ENCODE measurements around the gene ZMYND11.
"Not testable (repeated sequence)": the region's sequence is repeated elsewhere in the genome, so short reads cannot be mapped to it uniquely, and the experiment has no call there.

Gene ZMYND11

GRCh38 chr10:185571-185970 lies 50.3 kb downstream of the ZMYND11 start:
- DNase-seq; in situ Hi-C loops (cut with MboI; ENCODE audit: low pct_unique_long_range_greater_than_20kb, low sequenced_read_pairs): not testable (repeated sequence)

DNA sequence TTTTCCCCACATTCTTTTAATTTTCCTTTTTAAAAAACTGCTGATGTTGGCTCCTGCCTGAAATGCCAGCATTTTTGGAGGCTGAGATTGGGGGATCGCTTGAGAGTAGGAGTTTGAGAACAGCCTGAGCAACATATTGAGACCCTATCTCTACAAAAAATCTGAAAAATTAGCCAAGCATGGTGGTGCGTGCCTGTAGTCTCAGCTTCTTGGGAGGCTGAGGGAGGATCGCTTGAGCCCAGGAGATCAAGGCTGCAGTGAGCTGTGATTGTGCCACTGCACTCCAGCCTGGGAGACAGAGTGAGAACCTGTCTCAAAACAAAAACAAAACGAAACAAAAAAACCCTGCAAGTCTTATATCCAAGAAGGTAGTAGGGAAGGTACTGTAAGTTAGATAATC lies 51.7 kb downstream of the ZMYND11 start:
- in situ Hi-C loops (cut with MboI; ENCODE audit: low pct_unique_long_range_greater_than_20kb, low sequenced_read_pairs): no loop called here

DNA sequence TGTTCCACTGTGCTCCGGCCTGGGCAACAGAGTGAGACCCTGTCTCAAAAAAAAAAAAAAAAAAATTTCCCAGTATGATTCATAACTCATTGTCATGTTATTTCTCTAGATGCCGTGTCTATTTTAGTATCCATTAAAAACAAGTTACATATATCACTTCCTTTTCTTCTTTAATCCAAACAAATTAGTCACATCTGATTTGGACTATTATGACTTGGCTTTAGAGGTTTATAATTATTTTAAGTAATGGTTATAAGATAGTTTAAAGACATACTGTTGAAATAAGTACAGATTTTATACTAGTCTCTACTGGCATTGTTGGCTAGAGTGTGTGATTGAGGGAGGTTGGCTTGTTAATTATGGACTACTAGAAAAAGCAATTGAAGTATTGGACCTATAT lies 53.3 kb downstream of the ZMYND11 start:
- in situ Hi-C loops (cut with MboI; ENCODE audit: low pct_unique_long_range_greater_than_20kb, low sequenced_read_pairs): no loop called here
- no peak for DNase-seq

More for the DNA sequence above, 51.7 kb downstream of the ZMYND11 start:
- DNase-seq: no peak

DNA sequence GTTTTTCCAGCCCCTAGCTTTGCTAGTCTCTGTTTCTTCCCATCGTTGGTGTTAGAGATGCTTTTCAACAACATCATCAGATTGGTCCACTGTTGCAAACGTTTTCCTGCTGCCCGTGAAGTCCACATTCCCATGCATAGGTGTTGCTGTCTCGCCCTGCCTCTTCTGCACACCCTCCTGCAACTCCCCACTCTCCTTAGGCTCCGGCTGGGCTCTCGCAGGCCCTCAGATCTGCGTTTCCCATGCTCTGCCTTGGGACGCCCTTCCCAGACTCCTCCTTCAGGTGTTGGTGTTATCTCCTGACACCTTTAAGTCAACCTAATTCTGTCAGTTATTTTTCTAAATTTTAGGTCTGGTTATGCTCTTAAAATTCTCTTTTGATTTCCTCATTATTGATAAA lies 55.0 kb downstream of the ZMYND11 start:
- DNase-seq: no peak
- in situ Hi-C loops (cut with MboI; ENCODE audit: low pct_unique_long_range_greater_than_20kb, low sequenced_read_pairs): no loop called here

DNA sequence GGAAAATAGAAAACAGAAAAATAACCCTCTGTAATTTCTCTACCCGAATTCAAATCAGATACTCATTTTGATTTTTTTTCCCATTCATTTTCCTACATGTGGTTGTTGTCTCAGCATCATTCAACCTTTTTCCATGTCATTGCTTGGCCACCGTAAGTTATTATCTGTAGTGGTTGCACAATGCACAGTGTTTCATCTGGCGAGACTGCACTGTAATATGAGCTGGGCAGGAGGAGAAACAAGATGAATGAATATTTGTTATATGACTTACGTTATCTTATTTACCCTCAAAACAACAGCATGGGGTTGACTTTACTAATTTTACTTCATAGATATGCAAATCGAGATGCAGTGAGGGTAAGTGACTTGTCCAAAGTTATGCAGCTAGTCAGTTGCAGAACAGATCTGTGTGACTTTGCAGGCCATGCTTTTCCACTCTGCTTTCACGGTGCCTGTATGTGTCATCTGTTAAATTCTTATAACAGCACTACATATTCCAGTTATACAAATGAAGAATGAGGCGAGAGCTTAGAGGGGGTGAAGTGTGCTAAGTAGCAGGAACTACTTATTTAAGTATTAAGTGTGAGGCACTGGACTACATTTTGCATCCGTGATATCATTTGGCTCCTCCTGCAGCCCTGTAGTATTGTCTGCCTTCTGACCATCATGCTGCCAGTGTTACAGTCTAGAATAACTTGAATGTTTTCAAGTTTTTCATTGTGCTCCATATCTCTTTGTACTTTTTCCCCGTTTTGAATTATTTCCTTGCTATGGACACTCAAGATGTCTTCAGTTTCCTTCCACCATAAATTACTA lies 56.7 kb downstream of the ZMYND11 start:
- in situ Hi-C loops (cut with MboI; ENCODE audit: low pct_unique_long_range_greater_than_20kb, low sequenced_read_pairs): no loop called here

DNA sequence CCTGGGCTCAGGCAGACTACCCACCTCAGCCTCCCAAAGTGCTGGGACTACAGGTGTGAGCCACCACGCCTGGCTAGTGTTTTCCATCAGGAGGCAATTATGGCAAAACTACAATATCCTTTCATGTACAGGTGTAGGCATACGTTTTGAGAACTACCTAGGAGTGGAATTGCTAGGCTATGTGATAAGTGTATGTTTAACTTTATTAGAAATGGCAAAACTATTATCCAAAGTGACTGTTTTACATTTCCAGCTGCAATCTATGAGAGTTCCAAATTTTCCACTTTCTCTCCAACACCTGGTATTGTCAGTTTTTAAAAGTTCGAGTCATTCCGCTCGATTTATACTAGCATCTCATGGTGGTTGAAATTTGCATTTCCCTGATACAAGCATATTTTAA lies 59.0 kb downstream of the ZMYND11 start:
- in situ Hi-C loops (cut with MboI; ENCODE audit: low pct_unique_long_range_greater_than_20kb, low sequenced_read_pairs): no loop called here
- DNase-seq: no peak

More for the DNA sequence above, 56.7 kb downstream of the ZMYND11 start:
- DNase-seq: no peak

DNA sequence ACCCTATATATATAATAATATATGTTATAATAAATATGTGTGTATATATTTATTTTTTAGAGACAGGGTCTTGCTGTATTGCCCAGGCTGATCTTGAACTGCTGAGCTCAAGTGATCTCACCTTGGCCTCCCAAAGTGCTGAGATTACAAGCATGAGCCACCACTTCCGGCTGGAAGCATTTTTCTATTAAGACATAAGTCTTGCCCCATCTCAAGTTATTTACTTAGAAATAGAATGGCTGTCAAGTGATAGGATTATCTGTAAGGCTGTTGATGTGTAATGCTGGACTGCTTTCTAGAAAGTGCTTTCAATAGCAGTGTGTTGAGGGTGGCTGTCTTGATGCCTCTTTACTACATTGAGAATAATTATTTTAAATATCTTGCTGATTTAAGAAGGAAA lies 65.2 kb downstream of the ZMYND11 start:
- in situ Hi-C loops (cut with MboI; ENCODE audit: low pct_unique_long_range_greater_than_20kb, low sequenced_read_pairs): no loop called here
- no peak for DNase-seq

DNA sequence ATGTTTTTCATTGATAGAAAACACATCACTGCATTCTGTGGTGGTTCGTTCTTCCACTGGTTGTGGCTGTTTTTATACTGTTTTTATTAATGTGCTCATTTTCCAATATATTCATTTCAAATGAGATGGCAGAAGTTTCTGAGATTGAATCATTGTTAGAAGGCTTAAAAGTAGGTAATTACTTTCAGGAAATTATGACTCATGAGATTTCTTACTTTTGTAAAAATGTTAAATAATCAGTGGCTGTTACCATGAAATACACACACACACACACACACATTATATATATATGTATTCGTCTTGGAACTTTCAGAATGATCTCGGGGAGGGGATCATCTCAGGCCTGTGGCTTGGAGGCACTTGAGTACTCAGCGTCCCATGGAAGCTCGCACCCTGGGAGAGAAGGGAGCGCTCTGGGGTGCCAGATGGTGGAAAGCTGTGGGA lies 66.1 kb downstream of the ZMYND11 start:
- in situ Hi-C loops (cut with MboI; ENCODE audit: low pct_unique_long_range_greater_than_20kb, low sequenced_read_pairs): no loop called here
- no peak for DNase-seq

- DNase-seq: no peak
- in situ Hi-C loops (cut with MboI; ENCODE audit: low pct_unique_long_range_greater_than_20kb, low sequenced_read_pairs): no loop called here
These were observed 73.4 kb downstream of the ZMYND11 start for GRCh38 chr10:208616-209015.

DNA sequence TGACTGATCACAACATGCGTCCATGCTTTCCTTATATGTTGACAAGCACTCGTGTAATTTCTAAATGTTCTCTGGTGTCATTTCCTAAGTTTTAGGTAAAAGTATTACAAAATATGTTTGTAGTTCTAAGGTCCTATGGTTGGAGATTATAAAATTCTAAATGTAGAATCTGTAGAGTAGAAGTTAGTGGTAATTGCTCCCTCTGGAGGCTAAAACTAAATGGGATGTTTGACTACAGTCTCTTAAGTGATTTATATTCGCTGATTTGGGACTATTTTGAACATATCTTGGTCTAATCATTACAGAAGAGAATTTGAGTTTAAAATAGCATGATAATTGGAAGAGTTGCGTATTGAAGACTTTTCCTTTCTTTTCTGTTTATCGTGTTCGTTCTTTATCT lies 74.1 kb downstream of the ZMYND11 start:
- in situ Hi-C loops (cut with MboI; ENCODE audit: low pct_unique_long_range_greater_than_20kb, low sequenced_read_pairs): no loop called here
- no peak for DNase-seq

- in situ Hi-C loops (cut with MboI; ENCODE audit: low pct_unique_long_range_greater_than_20kb, low sequenced_read_pairs): no loop called here
- DNase-seq: no peak
These were observed 75.0 kb downstream of the ZMYND11 start for GRCh38 chr10:210297-210696.

- in situ Hi-C loops (cut with MboI; ENCODE audit: low pct_unique_long_range_greater_than_20kb, low sequenced_read_pairs): no loop called here
- DNase-seq: no peak
These were observed 80.2 kb downstream of the ZMYND11 start for GRCh38 chr10:215444-215843.

DNA sequence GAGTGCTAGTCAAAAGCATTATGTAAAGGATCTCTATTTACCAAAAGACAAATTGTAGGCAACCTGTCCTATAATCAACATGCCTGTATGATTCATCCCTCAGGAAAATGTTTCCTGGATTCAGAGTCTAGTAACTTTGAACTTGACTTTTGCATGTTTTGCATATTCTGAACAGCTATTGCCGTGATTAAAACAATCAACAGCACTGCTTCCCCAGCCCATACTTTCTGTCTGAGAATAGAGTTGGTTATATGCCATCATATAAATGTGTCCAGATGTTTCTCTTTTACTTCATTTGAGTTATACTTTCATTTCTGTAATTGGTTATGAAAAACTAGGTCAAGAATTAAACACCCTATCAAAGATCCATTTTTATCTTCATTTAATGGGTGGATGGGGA lies 83.5 kb downstream of the ZMYND11 start:
- no peak for DNase-seq
- in situ Hi-C loops (cut with MboI; ENCODE audit: low pct_unique_long_range_greater_than_20kb, low sequenced_read_pairs): no loop called here

DNA sequence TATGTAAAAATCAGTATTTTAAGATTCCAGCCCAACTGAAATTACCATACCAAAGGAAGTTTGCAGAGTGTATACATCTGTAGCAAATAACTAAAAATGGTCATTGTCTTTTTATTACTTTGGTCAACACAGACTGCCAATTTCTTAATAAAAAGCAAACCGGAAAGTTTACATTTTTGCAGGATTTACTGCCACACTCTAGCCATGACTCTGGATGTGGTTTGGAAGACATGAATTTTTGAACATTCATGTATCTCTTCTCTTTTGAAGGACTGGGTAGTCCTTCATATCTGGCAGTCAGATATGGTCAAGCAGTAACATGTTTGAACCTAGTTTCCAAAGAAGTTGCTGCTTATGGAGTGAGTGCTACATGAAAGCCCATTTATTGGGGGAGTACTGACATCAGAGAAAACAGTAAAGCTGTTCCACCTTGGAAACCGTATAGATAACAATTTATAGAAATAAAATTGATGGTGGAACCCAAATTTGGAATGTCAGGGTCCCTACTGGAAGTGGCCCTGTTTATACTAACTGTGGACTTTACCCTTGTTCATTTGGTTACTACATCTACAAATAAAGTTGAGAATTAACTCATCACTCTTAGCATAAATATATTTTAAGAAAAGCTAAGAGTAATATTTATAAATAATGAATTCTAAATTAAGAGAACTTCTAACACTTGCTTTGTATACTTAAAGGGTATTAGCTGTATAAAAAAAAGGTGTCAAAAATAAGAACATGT lies 84.6 kb downstream of the ZMYND11 start:
- no peak for DNase-seq
- in situ Hi-C loops (cut with MboI; ENCODE audit: low pct_unique_long_range_greater_than_20kb, low sequenced_read_pairs): no loop called here

DNA sequence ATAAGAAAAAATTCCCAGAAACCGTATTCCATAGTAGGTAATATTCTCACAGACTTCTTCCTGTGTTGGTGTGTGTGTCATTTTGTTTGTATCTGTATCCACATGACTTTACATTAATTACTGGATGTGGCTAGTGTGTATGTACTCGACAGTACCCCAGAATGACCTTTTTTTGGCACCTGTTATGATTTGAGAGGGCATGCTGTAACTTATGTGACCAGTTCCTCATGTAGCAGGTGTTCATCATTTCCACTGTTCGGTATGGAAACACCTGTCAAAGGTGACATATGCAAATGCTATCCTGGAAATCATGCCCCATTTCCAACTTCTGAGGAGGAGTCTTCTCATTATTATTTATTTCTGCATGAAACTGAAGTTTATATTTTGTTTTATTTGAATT lies 89.3 kb downstream of the ZMYND11 start:
- in situ Hi-C loops (cut with MboI; ENCODE audit: low pct_unique_long_range_greater_than_20kb, low sequenced_read_pairs): no loop called here
- DNase-seq: no peak

- in situ Hi-C loops (cut with MboI; ENCODE audit: low pct_unique_long_range_greater_than_20kb, low sequenced_read_pairs): no loop called here
- DNase-seq: no peak
These were observed 90.8 kb downstream of the ZMYND11 start for GRCh38 chr10:226018-226417.

DNA sequence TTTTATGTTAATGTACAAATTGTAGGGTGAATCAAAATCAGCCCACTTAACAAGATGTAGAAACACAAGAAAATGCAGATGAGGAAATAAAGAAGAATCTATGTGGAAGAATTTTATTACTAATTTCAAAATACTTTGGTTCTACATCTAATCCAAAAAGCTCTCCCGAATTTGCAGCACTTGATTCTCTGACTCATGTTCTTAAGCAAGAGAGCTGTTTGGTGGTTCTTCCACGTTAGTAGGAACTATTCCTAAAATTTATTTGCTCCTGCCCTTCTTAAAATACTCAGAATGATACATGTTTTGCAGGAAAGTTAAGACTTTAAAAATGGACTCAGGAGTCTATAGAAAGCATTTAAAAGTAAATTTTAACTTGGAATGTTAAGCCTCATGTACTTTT lies 91.8 kb downstream of the ZMYND11 start:
- in situ Hi-C loops (cut with MboI; ENCODE audit: low pct_unique_long_range_greater_than_20kb, low sequenced_read_pairs): no loop called here
- no peak for DNase-seq

- no peak for DNase-seq
- in situ Hi-C loops (cut with MboI; ENCODE audit: low pct_unique_long_range_greater_than_20kb, low sequenced_read_pairs): no loop called here
These were observed 93.1 kb downstream of the ZMYND11 start for GRCh38 chr10:228366-228765.

DNA sequence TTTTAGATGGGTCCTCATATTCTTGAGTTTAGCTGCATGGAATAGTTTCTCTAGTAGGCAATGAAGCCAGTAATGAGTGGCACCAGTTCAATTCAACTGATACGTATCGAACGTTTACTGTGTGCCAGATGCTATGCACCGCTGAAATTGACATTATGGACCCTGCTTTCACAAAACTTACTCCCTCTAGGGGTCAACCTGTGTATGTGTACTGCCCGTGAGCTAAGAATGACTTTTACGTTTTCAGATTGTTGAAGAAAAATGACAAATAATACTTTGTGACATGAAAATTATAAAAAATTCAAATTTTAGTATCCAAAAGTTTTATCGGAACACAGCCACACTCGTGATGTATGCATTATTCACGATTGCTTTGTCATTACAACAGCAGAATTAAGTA lies 95.5 kb downstream of the ZMYND11 start:
- DNase-seq: no peak
- in situ Hi-C loops (cut with MboI; ENCODE audit: low pct_unique_long_range_greater_than_20kb, low sequenced_read_pairs): no loop called here

GRCh38 chr10:232061-232460 lies 96.8 kb downstream of the ZMYND11 start:
- in situ Hi-C loops (cut with MboI; ENCODE audit: low pct_unique_long_range_greater_than_20kb, low sequenced_read_pairs): no loop called here
- no peak for DNase-seq

DNA sequence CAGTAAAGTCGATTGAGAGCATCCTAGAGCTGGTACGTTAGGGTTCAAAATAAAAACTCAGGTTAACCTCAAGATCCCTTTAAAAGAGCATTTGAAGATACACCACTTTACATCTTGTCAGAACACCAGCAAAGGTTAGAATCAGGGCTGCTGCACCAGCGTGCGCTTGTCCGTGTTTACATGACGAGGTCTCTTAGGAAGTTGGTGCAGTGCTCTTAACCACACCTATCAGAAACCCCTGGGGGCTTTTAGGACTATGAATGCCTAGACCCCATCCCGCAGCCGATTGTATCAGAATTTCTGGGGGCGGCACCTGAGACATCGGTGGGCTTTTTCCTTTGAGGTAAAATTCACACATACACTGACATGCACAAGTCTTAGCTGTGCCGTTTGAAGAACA lies 97.6 kb downstream of the ZMYND11 start:
- in situ Hi-C loops (cut with MboI; ENCODE audit: low pct_unique_long_range_greater_than_20kb, low sequenced_read_pairs): no loop called here
- no peak for DNase-seq
